Osteocyte (in vitro differentiated cells): ENCODE data around the gene TIGAR. TPM values are rescaled to one million over a fixed set of nuclear protein-coding genes. Genes with fewer than 3 reads are reported as not detected.
A peak's percentile ranks its signal among the peaks of the same experiment; 100 is the strongest.

Experiments
- DNase-seq: peaks from one replicate; pipeline ENCODE4 v3.0.0; 2021; ENCODE audit warnings: mixed read lengths; ENCODE audit not compliant: unreplicated experiment; ENCODE audit errors: extremely low spot score
- H3K27ac Mint-ChIP-seq: one replicate; pipeline ENCODE4 v1.8.0; 2021; ENCODE audit warnings: mild to moderate bottlenecking, mixed read lengths; ENCODE audit not compliant: unreplicated experiment
- H3K27me3 Mint-ChIP-seq: one replicate; pipeline ENCODE4 v1.8.0; 2021; ENCODE audit warnings: mixed read lengths; ENCODE audit not compliant: unreplicated experiment
- H3K36me3 Mint-ChIP-seq: one replicate; pipeline ENCODE4 v1.8.0; 2021; ENCODE audit warnings: mixed read lengths; ENCODE audit not compliant: unreplicated experiment
- H3K4me1 Mint-ChIP-seq: one replicate; pipeline ENCODE4 v1.8.0; 2021; ENCODE audit warnings: mixed read lengths; ENCODE audit not compliant: unreplicated experiment
- H3K4me3 Mint-ChIP-seq: one replicate; pipeline ENCODE4 v1.8.0; 2021; ENCODE audit warnings: mild to moderate bottlenecking, moderate library complexity, mixed read lengths; ENCODE audit not compliant: unreplicated experiment
- H3K9me3 Mint-ChIP-seq: one replicate; pipeline ENCODE4 v1.8.0; 2021; ENCODE audit warnings: mixed read lengths; ENCODE audit not compliant: unreplicated experiment
- total RNA-seq: library from RNA; stranded (reverse); gene quantifications from 2 replicates; pipeline ENCODE4 v1.2.1, GENCODE V29; 2021
- TF ChIP-seq, protein P1 (sequence below): fragments of 200-600 bp; sonication (generic); IDR thresholded peaks from 2 replicates; pipeline ENCODE4 v1.5.0; 2021; ENCODE audit warnings: antibody characterized with exemption, mild to moderate bottlenecking, moderate library complexity

The TIGAR gene
- total RNA-seq, 1 donor from 2014 or later = 16.6 TPM

DNA sequence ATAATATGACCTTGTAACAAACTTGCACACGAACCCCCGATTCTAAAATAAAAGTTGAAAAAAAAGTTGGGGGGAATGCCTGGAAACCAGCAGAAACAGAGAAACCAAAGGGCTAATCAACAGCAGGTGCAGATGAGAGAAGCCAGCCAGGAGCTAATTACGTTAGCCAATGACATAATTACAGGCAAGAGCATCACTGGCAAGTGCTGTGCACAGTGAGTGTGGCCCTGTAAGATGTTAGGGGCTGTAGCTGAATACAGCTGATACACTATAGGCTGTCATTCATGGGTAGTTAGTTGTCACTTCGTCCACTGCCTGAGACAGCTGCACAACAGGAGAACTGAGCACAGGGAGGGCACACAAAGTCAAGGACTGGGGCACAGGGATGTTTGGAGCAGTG, 65.8 kb downstream of the TIGAR start:
- no peak overlapping the region for H3K4me3 Mint-ChIP-seq
- DNase-seq = peak; percentile 21
- TF ChIP-seq, protein P1, sequence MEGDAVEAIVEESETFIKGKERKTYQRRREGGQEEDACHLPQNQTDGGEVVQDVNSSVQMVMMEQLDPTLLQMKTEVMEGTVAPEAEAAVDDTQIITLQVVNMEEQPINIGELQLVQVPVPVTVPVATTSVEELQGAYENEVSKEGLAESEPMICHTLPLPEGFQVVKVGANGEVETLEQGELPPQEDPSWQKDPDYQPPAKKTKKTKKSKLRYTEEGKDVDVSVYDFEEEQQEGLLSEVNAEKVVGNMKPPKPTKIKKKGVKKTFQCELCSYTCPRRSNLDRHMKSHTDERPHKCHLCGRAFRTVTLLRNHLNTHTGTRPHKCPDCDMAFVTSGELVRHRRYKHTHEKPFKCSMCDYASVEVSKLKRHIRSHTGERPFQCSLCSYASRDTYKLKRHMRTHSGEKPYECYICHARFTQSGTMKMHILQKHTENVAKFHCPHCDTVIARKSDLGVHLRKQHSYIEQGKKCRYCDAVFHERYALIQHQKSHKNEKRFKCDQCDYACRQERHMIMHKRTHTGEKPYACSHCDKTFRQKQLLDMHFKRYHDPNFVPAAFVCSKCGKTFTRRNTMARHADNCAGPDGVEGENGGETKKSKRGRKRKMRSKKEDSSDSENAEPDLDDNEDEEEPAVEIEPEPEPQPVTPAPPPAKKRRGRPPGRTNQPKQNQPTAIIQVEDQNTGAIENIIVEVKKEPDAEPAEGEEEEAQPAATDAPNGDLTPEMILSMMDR = no peak
- H3K4me1 Mint-ChIP-seq = no peaks in the 10 kb centered on the region
- H3K27me3 Mint-ChIP-seq = peaks cover 31% of the 10 kb centered on the region
- H3K27ac Mint-ChIP-seq = no peak overlapping the region
- no peaks in the 10 kb centered on the region for H3K9me3 Mint-ChIP-seq
- no peaks in the 10 kb centered on the region for H3K36me3 Mint-ChIP-seq

DNA sequence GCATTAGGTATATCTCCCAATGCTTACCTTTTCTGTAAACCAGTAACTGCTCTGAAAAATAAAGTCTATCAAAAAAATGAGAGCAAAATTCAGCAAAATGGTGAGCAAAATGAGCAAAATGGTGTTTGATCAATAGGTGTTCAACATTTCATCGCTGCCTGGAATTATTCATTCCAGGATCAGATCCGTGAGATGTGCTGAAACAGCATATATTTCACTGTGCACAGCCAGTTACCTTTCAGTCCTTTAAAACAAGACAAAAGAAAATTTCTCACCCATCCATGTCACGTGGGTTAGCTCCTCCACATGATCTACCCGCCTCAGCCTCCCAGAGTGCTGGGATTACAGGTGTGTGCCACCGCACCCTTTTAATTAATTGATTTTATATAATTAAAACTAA, 66.6 kb downstream of the TIGAR start:
- Mint-ChIP-seq H3K27ac (no peak overlapping the region), H3K27me3 (peaks cover 27% of the 10 kb centered on the region), H3K9me3 (no peaks in the 10 kb centered on the region), H3K36me3 (no peaks in the 10 kb centered on the region), H3K4me1 (no peaks in the 10 kb centered on the region), H3K4me3 (no peak overlapping the region)
- TF ChIP-seq, protein P1 = no peak
- peak; percentile 15 for DNase-seq

DNA sequence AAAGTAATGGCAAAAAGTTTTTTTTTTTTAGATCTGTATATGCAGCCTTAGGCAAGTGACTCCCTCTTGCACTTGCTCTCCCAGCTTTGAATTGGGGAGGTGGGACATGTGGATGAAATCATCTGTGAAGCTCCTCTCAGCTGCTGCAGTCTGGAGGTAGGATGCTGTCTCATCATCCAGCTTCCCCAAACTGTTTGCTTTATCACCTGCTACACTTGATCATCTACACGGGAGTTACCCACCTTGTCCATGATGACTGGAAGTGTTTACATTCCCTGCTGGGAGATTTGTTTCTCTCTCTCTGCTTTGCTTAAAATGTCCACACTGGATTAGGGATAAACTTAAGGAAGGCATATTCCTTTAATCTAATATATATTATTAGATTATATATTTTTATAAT, 67.0 kb downstream of the TIGAR start:
- TF ChIP-seq, protein P1 = no peak
- no peaks in the 10 kb centered on the region for H3K36me3 Mint-ChIP-seq
- H3K9me3 Mint-ChIP-seq = no peaks in the 10 kb centered on the region
- no peak overlapping the region for H3K4me3 Mint-ChIP-seq
- DNase-seq = no peak
- H3K4me1 Mint-ChIP-seq = no peaks in the 10 kb centered on the region
- peaks cover 24% of the 10 kb centered on the region for H3K27me3 Mint-ChIP-seq
- H3K27ac Mint-ChIP-seq = no peak overlapping the region

DNA sequence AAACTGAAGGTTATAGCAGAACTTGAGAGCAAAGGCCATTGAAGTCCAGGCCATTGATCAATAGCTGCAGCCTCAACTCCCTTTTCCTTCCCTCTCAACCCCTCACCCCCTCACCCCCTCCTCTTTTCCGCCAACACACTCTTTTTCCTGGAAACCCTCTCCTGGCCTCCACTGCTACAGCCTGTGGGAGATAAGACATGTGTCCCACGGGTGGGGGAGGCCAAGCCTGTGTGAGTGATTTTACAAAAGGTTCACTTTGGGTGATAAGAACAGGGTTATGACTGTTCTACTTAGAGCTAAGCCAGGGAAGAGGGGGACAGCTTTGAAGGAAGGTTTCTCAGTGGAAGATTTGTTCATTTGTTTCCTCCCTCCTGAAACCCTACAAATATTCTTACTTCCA, 67.6 kb downstream of the TIGAR start:
- TF ChIP-seq, protein P1 = no peak
- H3K9me3 Mint-ChIP-seq = no peaks in the 10 kb centered on the region
- no peaks in the 10 kb centered on the region for H3K36me3 Mint-ChIP-seq
- peak; percentile 17 for DNase-seq
- no peak overlapping the region for H3K4me3 Mint-ChIP-seq
- H3K27me3 Mint-ChIP-seq = peaks cover 24% of the 10 kb centered on the region
- no peak overlapping the region for H3K27ac Mint-ChIP-seq
- no peaks in the 10 kb centered on the region for H3K4me1 Mint-ChIP-seq

DNA sequence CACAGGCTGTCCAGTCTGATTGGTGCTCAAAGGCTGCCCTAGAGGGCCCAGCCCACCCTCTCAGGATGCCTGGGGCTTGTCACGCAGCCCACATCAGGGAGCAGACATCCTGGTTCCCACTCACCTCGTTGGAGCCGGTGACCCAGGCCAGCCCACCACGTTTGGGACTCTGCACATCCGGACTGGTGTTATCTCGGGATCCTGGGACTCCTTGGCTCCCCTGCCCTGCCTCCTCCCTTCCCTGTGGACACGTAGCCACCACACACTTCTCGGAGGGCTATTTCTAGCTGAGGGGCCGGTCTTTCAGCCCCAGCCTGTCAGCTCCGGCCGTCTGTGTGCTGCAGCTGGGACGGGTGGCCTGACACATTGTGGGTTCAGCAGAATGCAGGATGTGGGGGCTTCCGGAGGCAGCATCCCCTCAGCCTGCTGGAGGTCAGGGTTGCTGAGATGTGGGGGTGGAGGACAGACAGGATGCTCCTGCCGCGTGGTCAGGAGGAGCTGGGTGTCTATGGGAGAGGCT, 71.3 kb downstream of the TIGAR start:
- Mint-ChIP-seq H3K27ac (no peak overlapping the region), H3K27me3 (peaks cover 22% of the 10 kb centered on the region), H3K4me3 (no peak overlapping the region), H3K4me1 (no peaks in the 10 kb centered on the region), H3K36me3 (no peaks in the 10 kb centered on the region), H3K9me3 (no peaks in the 10 kb centered on the region)
- DNase-seq = no peak
- TF ChIP-seq, protein P1 = no peak
